Measurements from ENCODE around the gene USH1G.
"Not testable (repeated sequence)": the region's sequence is repeated elsewhere in the genome, so short reads cannot be mapped to it uniquely, and the experiment has no call there.

The USH1G gene

DNA sequence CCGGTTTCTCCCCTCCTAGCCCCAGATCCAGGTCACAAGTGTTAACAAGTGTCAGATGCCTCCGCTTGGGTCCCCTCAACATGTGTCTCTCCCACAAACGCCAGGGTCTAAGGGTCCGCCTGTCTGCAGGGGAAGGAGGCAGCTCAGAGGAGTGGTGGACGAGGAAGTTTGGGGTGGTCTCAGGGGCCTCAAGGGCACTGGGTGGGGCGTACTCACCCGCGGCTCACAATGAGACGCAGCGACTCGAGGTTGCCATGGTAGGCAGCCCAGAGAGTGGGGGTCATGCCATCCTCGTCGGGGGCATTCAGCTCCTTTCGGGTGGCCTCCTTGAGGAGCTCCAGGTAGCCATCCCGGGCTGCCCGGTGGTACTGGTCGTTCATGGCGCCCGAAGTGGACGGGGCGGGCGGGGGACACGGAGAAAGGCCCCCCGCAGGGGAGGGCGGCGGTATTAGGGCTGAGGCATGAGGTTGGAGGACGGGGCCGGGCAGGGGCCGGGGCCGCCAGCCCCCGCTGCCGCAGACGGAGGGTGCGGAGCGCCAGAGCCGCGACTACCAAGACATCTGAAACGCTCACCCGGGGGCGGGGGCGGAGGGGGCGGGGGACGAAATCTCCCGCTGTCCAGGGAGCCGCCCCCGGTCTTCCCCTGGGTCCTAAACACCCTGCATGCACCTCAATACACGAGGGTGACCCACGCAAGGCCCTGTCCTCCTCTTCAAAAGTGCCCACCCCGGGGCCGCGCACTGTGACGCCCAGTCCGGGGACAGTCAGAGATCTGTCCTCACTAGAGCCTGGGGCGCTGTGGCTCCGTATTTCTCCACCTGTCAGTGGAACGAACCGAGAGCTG is at the start of gene USH1G:
USH1G (minus strand) TSS at position 562 of the 844 bp plus-strand sequence; CDS start at position 380, 182 bp downstream.
- no peak for DNase-seq

DNA sequence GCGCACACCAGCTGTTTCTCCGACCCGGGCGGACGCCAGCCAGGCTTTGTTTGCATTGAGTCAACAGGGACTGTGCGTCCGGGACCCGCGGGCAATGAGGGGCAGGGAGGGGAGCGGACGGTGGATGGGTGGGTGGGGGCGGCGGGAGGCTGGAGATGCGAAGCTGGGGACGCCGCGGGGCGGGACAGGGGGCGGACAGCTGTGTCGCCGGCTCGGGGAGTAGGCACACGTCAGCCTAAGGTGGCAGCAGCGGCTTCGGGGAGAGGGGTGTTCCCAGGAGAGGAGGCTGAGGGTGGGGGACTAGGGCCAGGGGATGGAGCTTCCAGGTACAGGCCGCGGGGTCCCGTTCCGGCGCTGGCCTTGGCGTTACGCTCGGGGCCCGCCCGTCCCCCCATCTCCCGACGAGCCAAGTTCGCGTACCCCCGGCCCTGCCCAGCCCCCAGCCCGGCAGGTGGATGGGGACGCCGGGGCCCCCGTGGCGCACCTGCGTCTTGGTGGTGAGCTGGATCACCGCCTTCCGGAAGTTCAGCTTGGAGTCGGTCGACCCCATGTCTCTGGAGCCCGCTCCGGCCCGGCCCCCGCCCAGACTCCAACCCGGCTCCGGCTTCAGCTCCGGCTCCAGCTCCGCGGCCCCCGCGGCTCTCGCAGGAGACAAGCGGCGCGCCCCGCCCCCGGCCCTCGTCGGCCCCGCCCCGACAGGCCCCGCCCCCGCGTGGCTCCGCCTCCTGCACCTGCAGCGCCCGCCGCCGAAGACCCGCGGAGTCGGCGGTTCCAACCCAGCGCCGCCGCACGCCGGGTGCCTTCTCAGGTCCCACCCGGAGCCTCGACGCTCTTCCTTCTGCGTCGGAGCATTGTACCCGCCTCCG is 49.3 kb upstream of the USH1G start, which contains the start of gene HID1:
HID1 (minus strand) TSS at position 653 of the 866 bp plus-strand sequence; CDS start at position 550, 103 bp downstream.
- DNase-seq = peak; percentile 6

DNA sequence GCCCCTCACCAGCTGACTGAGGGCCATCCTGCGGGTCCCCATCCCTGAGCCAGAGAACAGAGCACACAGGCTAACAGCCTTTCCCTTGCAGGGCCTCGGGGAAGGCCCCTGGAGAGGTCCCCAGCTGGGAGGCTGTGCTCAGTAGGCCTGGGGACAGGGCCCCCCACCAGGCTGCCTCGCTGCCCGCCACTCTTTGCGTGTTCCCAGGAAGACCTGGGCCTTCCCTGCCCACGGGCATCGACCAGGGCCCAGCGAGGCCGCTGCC is 48.7 kb upstream of the USH1G start:
- no peak for DNase-seq

DNA sequence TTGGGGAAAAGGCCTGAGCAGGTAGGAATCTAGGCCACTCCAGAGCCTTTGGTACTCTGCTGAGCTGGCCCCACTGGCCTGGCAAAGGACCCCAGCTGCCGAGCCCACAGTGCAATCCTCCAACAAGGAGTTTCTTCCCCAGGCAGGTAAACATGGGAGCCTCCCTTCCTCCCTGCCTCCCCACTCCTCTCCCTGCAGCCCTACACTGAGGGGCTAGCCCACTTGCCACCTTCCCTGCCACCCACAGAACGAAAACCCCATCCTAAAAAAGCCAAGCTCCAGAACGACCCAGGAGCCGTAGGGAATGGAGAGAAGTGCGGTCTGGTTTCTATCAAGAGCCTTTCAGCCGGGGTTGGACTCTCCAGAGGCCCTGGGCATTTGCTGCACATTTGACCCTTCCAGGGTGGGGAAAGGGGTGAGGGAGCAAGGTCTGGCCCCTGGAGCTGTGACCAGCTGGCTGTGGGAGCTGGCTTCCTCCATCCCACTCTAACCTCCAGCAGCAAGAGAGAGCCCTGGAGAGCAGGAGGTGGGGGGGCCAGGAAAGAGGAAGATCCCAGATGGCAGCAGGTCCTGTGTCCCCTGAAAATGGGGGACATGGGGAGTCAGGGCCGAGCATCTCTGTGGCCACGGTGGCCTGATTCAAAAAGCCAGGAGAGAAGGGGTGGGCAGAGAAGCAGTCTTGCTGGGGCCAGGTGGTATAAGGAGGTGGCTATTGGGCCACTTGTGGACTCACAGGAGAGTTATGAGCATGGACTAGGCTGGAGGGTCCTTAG is 48.2 kb upstream of the USH1G start:
- no peak for DNase-seq

DNA sequence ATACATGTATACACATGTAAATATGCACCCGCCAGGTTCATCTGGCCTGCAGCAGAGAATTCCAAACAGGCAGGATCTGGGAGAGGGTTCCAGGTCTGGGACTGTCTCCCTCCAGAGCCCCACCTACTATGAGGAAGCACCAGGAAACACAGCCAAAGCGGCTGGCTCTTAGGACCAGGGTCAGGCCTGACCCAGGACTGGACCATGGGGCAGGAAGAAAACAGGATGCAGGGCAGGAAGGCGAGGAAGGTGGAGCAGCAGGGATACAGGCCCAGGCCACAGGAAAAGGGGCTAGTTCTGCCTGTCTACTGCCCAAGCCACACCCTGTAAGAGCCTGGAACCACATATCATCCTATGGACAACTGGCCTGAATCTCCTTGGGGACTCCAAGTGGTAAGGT is 47.3 kb upstream of the USH1G start:
- DNase-seq = no peak

DNA sequence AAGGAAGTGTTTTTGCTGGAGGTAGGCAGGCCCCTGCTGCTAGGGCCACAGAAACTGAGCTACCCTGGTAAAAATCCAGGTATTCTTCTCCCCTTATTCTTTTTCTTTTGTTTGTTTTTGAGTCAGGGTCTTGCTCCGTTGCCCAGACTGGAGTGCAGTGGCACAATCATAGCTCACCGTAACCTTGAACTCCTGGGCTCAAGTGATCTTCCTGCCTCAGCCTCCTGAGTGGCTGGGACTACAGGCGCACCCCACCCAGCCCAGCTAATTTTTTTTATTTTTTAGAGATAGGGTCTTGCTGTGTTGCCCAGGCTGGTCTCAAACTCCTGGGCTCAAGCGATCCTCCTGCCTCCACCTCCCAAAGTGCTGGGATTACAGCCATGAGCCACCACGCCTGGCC is 46.4 kb upstream of the USH1G start:
- not testable (repeated sequence) for DNase-seq

DNA sequence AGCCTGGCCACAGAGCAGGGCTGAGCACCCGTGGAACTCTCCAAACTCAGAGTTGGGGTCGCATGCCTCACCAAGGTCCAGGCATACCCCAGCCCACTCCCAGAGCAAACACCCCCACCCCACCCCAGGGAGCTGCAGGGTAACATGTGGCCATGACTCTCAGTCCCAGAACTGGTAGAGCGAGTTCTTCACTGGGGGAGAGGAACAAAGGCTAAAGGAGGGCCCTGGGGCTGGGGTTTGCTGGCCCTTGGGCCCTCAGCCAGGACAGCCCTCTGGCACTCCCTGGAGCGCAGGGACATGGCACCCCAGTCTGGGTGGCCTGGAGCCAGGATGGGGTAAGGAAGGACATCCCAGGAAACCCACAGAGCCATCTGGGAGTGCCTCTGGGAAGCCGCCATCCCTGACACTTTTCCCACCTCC is 45.3 kb upstream of the USH1G start:
- DNase-seq = no peak

DNA sequence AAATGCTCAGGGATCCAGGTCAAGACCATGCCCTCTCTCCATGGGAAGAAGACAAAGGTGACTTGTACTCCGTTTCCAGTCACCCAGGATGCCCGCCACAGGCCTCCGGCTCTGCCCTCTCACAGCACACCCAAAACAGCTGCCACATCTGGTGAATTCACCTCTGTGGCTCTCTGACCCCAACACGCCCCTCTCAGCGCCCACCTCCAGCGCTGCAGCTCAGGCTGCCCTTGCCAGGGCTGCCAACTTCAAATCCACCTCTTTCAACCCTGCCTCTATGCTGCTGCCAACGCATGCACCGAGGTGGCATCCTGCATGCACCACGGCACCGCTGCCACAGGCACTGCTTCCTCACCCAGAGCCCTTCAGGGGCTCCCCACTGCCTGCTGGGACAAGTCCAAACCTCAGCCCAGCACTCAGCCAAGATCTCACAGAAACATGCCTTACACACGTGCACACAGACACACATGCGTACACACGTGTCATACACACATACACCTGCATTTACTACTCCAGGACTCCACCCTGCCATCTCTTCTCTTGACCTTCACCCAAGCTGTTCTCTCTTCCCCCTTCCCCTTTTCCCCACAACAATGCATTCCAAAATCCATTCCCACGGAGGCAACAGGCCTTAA is 42.0 kb upstream of the USH1G start:
- DNase-seq = no peak

DNA sequence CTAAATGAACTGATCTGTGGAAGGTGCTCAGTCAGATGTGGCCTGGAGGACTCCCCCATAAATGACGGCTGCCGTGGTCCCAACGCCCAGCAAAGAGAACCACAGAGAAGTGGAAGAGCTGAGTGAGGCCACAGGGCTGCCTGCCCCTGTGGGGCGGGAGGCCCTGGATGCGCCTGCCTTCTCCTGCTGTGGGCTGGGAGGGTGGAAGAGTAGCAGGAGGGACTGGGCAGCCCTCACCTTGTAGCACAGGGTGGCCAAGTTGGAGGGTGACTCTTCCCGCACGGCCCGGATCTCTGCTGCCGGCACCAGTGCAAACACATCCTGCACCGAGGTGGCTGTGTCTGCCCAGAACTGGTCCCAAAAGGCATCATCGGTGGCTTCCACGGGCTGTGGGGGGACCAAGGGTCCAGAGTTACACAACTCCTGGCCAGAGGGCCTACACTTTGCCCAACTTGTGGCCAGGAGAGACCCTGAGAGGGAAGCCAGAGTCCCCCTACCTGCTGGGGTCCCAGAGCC is 41.2 kb upstream of the USH1G start:
- no peak for DNase-seq

DNA sequence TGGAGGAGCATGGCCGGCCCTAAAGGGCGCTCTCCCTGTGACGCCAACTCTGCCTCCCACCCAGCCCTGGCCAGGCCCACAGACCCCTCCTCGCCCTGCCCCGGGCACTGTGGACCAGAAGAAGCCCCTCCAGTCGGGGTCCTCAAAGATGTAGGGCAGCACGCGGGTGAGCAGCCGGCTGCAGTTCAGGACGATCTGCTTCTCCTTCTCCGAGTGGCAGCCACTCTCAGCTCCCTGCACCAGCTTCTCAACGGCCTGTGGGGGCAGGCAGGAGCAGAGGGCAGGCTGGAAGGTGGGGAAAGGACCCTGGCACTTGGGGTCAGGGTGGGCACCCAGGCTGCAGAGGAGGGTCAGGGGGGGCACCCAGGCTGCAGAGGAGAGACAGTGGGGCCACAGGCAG is 40.6 kb upstream of the USH1G start:
- no peak for DNase-seq

DNA sequence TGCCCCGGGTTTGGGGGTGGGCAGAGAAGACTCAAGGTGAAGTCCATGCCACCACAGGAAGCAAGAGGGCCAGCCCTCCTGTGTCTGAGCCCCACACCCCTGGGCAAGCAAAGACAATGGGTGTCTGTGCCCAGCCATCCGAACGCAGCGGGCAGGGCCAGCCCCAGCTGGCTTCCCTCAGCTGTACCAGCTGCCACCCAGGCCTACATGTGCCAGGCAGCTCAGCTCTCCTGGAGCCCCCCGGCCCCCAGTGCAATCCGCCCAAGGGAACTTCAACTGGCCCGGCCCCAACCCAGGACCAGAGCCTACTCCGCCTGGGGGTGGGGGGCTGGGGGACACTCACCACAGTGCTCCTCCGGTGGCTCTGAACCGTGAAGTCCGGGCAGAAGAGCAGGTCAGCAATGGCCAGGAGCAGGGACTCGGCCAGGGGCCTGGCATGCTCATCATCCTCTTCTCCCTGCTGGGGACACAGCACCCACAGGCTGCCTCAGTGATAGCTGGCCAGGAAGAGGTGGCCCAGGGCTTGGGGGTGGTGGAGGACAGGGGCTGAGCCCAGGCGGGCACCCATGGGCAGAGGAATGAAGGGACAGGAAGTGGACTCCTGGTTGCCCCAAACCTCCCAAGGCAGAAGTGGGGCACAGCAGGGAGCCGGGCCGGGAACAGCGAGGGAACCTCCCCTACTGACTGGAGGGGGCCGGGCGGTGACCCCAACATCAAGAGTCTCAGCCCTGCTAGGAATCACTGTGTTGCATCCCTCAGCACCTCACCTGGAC is 39.8 kb upstream of the USH1G start:
- no peak for DNase-seq

DNA sequence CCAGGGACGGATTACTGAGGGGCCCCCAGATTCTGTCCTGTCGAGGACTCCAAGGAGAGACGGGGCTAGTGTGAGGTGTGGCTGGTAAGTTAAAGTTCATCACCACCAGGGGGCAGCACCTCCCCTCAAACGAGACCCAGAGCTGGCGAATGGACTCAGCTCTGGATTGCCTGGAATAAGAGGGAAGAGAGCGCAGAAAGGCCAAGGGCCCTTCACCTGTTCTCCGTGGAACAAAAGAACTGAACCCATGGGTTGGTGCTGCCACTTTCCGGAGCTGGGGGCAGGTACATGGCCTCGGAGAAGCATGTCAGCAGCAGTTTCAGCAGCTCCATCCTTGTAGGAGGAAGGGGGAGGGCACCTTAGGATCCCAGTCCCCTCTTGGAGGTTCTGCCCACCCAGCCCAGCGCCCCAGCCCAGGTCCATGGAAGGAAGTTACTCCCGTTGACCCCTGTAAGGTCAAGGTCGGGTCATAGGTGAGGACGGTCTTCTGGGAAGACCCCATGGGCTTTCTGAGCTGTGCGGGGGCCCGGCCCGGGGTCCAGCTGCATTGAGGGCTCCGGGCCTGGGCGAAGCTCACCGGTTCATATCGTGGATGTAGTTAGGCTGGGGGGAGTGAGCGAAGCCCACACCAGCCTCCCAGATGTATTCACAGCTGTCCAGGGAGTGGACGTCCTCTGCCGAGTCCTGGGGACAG is 38.7 kb upstream of the USH1G start:
- peak; percentile 64 for DNase-seq

DNA sequence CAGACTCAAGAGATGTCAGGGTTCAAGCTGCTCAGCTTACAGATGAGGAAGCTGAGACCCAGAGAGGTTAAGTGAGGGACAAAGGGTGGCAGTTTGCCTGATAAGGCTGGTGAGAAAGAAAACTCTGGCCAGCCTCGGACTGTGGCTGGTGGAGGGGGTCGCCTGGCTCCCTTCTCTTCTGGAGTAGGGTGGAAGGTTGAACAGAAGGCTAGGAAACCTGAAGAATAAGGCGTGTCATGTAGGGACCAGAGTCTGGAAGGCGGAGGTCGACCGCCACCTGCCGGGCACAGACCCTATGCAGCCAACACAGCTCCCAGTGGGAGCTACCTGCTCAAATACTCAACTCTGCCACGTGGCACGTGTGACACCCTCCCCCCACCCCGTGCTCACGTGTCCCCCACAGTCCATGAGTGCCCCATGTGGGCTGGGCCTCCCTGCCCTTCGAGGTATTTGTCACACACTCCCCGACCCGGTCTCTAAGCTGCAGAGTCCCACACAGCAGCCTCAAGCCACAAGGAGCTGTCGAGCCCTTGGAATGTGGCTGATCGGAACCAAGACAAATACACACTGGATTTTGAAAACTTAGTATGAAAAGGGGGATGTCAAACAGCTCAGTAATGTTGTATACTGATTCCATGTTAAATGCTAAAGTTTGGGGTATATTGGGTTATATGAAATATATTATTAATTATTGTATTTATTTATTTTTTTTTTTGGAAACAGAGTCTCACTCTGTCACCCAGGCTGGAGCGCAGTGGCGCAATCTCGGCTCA is 37.7 kb upstream of the USH1G start:
- peak; percentile 67 for DNase-seq

DNA sequence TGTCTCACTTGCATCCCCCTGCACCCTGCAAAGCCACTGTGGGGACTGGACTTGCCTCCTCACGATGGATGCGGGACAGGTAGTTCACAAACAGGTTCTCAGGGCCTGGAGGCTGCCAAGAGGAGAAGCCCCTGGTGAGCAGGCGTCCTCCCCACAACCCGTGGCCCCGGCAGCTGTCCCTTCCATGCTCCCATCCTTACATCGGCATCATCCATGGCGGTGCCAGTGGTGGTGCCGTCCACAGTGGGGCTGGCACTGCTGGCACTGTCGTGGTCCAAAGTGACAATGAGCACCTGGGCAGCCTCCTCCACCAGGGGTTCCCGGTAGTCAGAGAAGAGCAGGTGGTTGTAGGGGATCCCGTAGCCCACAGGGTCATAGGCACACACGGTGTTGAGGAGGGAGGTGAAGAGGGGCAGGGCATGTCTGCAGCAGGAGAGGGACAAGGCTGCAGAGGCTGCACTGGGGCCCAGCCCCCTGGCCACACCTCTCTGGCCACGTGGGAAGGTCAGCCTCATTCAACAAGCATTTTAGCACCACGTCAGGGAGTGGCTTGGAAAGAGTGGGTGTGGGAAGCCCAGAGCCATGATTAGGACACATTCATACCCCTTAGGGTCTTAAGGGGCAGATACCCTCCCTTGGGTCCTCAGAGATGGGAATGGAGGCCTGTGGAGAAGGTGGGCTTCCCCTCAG is 36.9 kb upstream of the USH1G start:
- no peak for DNase-seq

DNA sequence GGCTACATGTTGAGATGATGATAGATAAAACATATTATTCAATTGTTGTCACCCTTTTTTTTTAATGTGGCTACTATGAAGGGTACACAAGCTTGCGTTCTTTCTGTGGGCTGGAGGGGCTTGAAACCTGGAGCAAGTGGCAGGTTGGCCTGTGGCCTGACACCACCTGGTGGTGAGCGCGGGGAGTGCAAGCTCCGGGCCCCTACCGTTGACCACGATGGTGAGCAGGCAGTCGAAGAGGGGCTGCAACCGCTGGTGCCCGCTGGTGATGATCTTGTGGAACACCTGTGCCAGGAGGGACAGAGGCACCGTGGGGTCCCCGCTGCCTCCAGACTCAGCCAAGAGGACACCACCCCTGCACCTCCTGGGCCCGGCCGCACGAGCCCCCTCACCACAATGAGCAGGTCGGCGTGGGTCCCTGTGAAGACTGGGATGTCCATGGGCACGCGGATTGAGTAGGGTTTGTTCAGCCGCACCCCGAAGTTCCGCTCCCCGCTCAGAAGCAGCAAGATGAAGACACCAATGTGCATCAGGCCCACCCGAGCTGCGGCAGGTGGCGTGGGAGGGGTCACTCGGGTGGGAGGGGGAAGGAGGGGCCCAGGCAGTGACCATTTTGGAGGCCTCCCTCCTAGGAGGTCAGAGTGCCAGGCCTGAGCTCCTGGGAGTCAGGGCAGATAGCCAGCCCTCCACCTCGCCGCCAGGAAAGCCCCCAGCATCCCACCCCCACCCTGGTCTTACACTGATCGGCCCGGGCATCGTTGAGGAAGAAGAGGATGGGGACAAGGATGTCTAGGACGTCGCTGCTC is 35.1 kb upstream of the USH1G start:
- peak; percentile 23 for DNase-seq

DNA sequence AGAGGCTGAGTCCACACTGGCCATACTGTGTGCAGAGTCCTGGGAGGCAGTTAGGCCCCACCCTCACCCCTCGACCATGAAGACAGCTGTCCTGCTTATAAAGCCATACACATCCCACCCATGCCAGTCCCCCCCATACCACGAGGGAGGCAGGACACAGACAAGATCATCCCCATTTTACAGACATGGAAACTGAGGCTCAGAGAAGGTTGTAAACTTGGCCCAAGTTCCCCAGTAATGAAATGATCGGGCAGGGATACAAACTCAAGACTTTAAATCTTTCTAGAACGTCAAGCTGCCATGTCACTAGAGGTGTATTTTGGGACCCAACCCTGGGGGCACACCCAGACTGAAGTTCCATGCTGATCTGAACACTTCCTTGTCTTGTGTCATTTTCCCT is 33.0 kb upstream of the USH1G start:
- DNase-seq = no peak

DNA sequence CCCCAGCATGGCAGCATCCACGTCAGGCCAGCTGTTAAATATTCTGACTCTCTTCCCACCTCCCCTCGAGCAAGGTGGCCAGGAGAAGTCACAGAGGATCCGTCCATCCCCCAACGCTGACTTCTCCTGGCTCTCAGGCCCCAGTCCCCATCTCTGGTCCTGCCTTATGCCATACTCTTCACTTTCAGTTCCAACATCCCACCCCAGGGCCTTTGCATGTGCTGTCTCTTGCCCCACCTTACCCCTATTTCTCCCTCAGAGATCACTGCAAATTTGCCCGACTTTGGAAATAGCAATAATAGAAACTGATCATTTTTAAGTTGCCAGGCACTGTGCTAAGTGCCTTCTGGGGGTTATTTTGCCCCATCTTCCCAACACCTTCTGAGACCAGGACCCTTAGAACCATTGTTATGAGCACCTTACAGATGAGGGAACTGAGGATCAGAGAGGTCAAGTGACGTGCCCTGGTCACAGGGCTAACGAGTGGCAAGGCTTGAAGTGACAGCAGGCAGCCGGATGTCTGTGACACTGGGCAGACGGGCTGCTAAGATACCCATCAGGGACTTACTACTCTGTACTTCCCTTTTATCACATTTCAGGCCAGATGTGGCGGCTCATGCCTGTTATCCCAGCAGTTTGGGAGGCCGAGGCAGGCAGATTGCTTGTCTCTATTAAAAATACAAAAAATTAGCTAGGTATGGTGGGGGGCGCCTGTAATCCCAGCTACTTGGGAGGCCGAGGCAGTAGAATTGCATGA is 31.8 kb upstream of the USH1G start:
- DNase-seq = peak; percentile 64

DNA sequence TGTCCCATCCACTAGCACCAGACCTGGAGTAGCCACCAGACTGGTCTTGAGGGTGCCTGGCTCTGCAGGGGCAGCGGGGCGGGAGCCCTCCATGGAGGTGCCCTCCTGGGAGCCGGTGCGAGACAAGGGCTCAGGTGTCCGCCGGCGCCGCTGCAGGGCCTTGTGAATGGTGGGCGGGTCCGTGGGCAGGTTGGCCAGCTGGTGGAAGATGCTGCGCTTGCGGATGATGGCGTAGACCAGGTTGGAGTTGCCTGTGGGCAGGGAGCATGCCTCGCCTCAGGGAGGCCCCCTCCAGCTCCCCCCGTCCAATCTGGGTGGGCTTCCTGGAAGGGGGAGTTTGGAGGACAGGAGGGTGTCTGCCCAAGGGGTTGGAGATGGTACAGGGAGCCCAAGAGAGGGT is 31.1 kb upstream of the USH1G start:
- DNase-seq = no peak
